GM10266 (cell line): ENCODE results near the gene GCK.
"Not testable (repeated sequence)": the region's sequence is repeated elsewhere in the genome, so short reads cannot be mapped to it uniquely, and the experiment has no call there.

Source experiments
- DNase-seq: peaks from one replicate; pipeline ENCODE4 v3.0.0; 2012; ENCODE audit errors: extremely low spot score
- CTCF ChIP-seq: IDR thresholded peaks from 2 replicates; pipeline ENCODE4 v1.5.1; 2012; ENCODE audit warnings: mild to moderate bottlenecking, low read depth; ENCODE audit not compliant: control insufficient read depth, insufficient read depth; ENCODE audit errors: missing control alignments

The GCK gene

GRCh38 chr7:44177570-44178131 is 11.6 kb downstream of the GCK start:
- no peak for TF ChIP-seq CTCF
- no peak for DNase-seq

GRCh38 chr7:44176486-44176885 is 12.8 kb downstream of the GCK start:
- no peak for TF ChIP-seq CTCF

GRCh38 chr7:44175730-44176129 is 13.5 kb downstream of the GCK start:
- DNase-seq: no peak
- TF ChIP-seq CTCF: no peak

More at GRCh38 chr7:44176486-44176885, 12.8 kb downstream of the GCK start:
- no peak for DNase-seq

GRCh38 chr7:44174694-44174948 is 14.6 kb downstream of the GCK start:
- not testable (repeated sequence) for DNase-seq

GRCh38 chr7:44173911-44174693 is 15.1 kb downstream of the GCK start:
- no peak for TF ChIP-seq CTCF
- no peak for DNase-seq

- no peak for DNase-seq
- no peak for TF ChIP-seq CTCF
Observed at GRCh38 chr7:44172803-44173424, 16.3 kb downstream of the GCK start.

GRCh38 chr7:44172352-44172751 is 16.9 kb downstream of the GCK start:
- DNase-seq: no peak

GRCh38 chr7:44171901-44172300 is 17.3 kb downstream of the GCK start:
- DNase-seq: not testable (repeated sequence)

More at GRCh38 chr7:44172352-44172751, 16.9 kb downstream of the GCK start:
- no peak for TF ChIP-seq CTCF
